ENCODE data around the gene FRMD5. TPM values are rescaled to one million over a fixed set of nuclear protein-coding genes. Genes with fewer than 3 reads are reported as not detected.
A peak's percentile ranks its signal among the peaks of the same experiment; 100 is the strongest.
"Not testable (repeated sequence)": the region's sequence is repeated elsewhere in the genome, so short reads cannot be mapped to it uniquely, and the experiment has no call there.

Gene FRMD5
- total RNA-seq, 1 donor from 2014 or later, result not detected

DNA sequence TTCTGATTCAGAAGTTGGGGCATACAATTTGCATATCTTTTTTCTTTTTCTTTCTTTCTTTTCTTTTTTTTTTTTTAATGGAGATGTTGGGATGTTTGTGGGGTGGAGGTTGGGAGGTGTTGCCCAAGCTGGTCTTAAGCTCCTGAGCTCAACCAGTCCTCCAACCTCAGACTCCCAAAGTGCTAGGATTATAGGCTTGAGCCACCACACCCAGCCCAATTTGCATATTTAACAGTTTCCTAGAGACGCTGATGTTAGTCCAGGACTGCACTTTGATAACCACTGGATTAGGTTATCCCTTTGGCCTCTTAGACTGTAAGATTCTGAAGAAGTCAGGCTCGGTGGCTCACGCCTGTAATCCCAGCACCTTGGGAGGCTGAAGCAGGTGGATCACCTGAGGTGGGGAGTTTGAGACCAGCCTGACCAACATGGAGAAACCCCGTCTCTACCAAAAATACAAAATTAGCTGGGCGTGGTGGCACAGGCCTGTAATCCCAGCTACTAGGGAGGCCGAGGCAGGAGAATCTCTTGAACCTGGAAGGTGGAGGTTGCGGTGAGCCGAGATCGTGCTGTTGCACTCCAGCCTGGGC lies 365.0 kb downstream of the FRMD5 start:
- H3K9me3 Mint-ChIP-seq (ENCODE audit: unreplicated experiment); H3K36me3 Mint-ChIP-seq (ENCODE audit: unreplicated experiment); H3K27ac Mint-ChIP-seq (ENCODE audit: unreplicated experiment); H3K27me3 Mint-ChIP-seq (ENCODE audit: unreplicated experiment); H3K4me3 Mint-ChIP-seq (ENCODE audit: unreplicated experiment): not testable (repeated sequence)
- DNase-seq (ENCODE audit: extremely low spot score, unreplicated experiment), result peak; percentile 59
- H3K4me1 Mint-ChIP-seq (ENCODE audit: unreplicated experiment), result peaks cover 29% of the 10 kb centered on the region

DNA sequence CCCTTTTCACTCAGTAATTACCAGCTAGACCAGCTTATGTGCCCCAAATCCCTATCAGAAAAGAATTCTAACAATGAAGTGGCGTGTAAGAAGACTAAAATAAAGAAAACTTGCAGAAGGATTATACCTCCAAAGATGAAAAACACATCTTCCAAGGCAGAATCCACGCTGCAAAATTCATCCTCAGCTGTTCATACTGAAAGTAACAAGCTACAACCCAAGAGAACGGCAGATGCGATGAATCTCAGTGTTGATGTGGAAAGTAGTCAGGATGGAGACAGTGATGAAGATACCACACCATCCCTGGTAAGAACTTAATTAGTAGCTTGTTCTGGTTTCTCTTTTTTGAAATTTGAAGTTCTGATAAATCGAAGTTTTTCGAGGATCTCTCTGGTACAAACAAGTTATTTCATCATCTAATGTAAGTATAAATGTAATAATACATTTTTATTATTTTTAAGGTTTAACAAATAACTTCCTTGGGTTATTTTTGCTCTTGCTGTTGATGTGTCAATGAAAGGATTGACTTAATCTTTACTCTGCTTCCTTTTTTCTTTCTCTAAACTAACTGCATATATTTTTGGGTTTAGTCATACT lies 366.9 kb downstream of the FRMD5 start:
- no peaks in the 10 kb centered on the region for H3K9me3 Mint-ChIP-seq (ENCODE audit: unreplicated experiment)
- peaks cover 38% of the 10 kb centered on the region for H3K4me1 Mint-ChIP-seq (ENCODE audit: unreplicated experiment)
- peak overlapping the region; percentile 81 for H3K4me3 Mint-ChIP-seq (ENCODE audit: unreplicated experiment)
- peak; percentile 13 for DNase-seq (ENCODE audit: extremely low spot score, unreplicated experiment)
- H3K27ac Mint-ChIP-seq (ENCODE audit: unreplicated experiment), result peak overlapping the region; percentile 21
- H3K36me3 Mint-ChIP-seq (ENCODE audit: unreplicated experiment), result no peaks in the 10 kb centered on the region
- no peaks in the 10 kb centered on the region for H3K27me3 Mint-ChIP-seq (ENCODE audit: unreplicated experiment)
- TF ChIP-seq, protein P1, sequence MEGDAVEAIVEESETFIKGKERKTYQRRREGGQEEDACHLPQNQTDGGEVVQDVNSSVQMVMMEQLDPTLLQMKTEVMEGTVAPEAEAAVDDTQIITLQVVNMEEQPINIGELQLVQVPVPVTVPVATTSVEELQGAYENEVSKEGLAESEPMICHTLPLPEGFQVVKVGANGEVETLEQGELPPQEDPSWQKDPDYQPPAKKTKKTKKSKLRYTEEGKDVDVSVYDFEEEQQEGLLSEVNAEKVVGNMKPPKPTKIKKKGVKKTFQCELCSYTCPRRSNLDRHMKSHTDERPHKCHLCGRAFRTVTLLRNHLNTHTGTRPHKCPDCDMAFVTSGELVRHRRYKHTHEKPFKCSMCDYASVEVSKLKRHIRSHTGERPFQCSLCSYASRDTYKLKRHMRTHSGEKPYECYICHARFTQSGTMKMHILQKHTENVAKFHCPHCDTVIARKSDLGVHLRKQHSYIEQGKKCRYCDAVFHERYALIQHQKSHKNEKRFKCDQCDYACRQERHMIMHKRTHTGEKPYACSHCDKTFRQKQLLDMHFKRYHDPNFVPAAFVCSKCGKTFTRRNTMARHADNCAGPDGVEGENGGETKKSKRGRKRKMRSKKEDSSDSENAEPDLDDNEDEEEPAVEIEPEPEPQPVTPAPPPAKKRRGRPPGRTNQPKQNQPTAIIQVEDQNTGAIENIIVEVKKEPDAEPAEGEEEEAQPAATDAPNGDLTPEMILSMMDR (IDR thresholded peaks at IDR 0.05), result no peak

DNA sequence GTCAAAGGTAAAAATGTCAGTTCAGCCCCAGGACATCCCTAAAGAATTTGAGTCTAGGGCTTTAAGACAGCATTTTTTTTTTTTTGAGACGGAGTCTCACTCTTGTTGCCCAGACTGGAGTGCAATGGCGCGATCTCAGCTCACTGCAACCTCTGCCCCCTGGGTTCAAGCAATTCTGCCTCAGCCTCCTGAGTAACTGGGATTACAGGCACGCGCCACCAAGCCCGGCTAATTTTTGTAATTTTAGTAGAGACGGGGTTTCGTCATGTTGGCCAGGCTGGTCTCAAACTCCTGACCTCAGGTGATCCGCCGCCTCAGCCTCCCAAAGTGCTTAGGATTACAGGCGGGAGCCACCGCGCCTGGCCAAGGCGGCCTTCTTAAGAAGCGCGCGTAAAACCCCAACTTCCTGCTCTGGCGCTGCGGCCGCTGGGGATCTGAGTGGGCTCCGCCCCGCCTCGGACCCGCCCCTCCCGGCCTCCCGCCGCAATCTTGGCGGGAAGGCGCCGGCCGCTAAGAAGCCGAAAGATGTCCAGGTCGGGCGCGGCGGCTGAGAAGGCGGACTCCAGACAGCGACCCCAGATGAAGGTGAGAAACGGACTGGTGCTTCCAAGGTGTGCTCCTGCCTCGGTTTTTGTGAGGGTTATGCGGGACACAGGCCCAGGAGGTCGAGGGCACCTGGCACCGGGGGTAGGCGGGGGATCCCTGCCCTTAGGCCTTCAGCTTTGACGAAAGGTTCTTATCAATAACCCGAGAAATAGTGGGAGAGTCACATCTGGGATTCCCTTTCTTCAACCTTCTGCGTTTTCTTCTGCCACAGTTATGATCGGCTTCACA lies 368.3 kb downstream of the FRMD5 start, which contains the start of gene WDR76:
Gene WDR76, plus strand, starts transcription at position 495 of the 834 bp plus-strand sequence. Its CDS starts 31 bp downstream, at position 526.
- peak within 1 kb of the TSS; percentile 21 for H3K27ac Mint-ChIP-seq (ENCODE audit: unreplicated experiment)
- peaks cover 41% of the 10 kb centered on the region for H3K4me1 Mint-ChIP-seq (ENCODE audit: unreplicated experiment)
- no peaks in the 10 kb centered on the region for H3K9me3 Mint-ChIP-seq (ENCODE audit: unreplicated experiment)
- H3K4me3 Mint-ChIP-seq (ENCODE audit: unreplicated experiment), result peak within 1 kb of the TSS; percentile 81
- DNase-seq (ENCODE audit: extremely low spot score, unreplicated experiment), result peak; percentile 90
- no peaks in the 10 kb centered on the region for H3K27me3 Mint-ChIP-seq (ENCODE audit: unreplicated experiment)
- TF ChIP-seq, protein P1 (IDR thresholded peaks at IDR 0.05), result no peak
- no peaks in the 10 kb centered on the region for H3K36me3 Mint-ChIP-seq (ENCODE audit: unreplicated experiment)

DNA sequence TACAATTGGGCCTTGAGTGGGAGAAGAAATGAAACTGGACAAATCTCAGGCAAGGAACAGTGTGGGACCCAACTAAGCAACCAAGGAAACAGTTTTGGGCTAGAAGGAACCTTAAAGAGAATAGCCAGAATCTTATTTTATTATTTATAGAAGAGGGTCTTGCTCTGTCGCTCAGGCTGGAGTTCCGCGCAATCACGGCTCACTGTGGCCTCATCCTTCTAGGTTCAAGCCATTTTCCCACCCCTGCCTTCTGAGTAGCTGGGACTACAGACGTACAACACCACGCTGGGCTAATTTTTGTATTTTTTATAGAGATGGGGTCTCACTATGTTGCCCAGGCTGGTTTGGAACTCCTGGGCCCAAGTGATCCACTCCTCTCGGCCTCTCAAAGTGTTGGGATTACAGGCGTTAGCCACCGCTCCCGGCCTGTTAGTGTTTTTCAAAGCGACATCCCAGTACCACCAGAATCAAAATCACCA lies 369.0 kb downstream of the FRMD5 start:
- H3K27me3 Mint-ChIP-seq (ENCODE audit: unreplicated experiment), result no peaks in the 10 kb centered on the region
- H3K36me3 Mint-ChIP-seq (ENCODE audit: unreplicated experiment), result no peaks in the 10 kb centered on the region
- no peaks in the 10 kb centered on the region for H3K9me3 Mint-ChIP-seq (ENCODE audit: unreplicated experiment)
- peak; percentile 34 for DNase-seq (ENCODE audit: extremely low spot score, unreplicated experiment)
- TF ChIP-seq, protein P1 (IDR thresholded peaks at IDR 0.05), result no peak
- peaks cover 45% of the 10 kb centered on the region for H3K4me1 Mint-ChIP-seq (ENCODE audit: unreplicated experiment)
- peak overlapping the region; percentile 21 for H3K27ac Mint-ChIP-seq (ENCODE audit: unreplicated experiment)
- H3K4me3 Mint-ChIP-seq (ENCODE audit: unreplicated experiment), result peak overlapping the region; percentile 81

DNA sequence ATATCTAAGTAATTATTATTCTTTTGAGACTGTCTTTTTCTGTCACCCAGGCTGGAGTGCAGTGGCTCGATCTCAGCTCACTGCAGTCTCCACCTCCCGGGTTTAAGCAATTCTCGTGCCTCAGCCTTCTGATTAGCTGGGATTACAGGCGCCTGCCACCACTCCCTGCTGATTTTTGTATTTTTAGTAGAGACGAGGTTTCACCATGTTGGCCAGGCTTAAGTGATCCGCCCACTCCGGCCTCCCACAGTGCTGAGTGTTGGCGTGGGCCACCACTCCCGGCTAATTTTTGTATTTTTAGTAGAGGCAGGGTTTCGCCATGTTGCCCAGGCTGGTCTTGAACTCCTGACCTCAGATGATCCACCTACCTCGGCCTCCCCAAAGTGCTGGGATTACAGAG lies 369.8 kb downstream of the FRMD5 start:
- H3K4me3 Mint-ChIP-seq (ENCODE audit: unreplicated experiment); H3K27ac Mint-ChIP-seq (ENCODE audit: unreplicated experiment); H3K36me3 Mint-ChIP-seq (ENCODE audit: unreplicated experiment); H3K27me3 Mint-ChIP-seq (ENCODE audit: unreplicated experiment); H3K9me3 Mint-ChIP-seq (ENCODE audit: unreplicated experiment): not testable (repeated sequence)
- peaks cover 46% of the 10 kb centered on the region for H3K4me1 Mint-ChIP-seq (ENCODE audit: unreplicated experiment)
- peak; percentile 60 for DNase-seq (ENCODE audit: extremely low spot score, unreplicated experiment)

Data from osteocyte (in vitro differentiated cells).